A549 (cell line): ENCODE data around the gene UGT3A2.

Source experiments
- CBX8 ChIP-seq: fragments of 200-600 bp; sonication (generic); IDR thresholded peaks from 2 replicates; pipeline ENCODE4 v1.6.1; 2016
- CEBPB ChIP-seq, 2 experiments: fragments of >200 bp in 1 of 2; sonication (Bioruptor Twin) in 1 of 2; formaldehyde crosslinking in 1 of 2; IDR thresholded peaks; 2 replicates each; pipeline ENCODE4 v1.6.1; 2012 to 2016
- FOSB ChIP-seq: fragments of 250-450 bp; sonication (Bioruptor Pico); IDR thresholded peaks from 2 replicates; pipeline ENCODE4 v1.5.0; 2020; ENCODE audit warnings: mild to moderate bottlenecking, moderate library complexity
- JUN ChIP-seq, 2 experiments: fragments of >200 bp; sonication (Bioruptor Twin); formaldehyde crosslinking; IDR thresholded peaks; 2 replicates in 1 of 2; 3 replicates in 1 of 2; pipeline ENCODE4 v1.6.1; 2016 to 2017
- KDM5A ChIP-seq: fragments of 200-600 bp; sonication (generic); IDR thresholded peaks from 2 replicates; pipeline ENCODE4 v1.6.1; 2016; ENCODE audit warnings: antibody characterized with exemption, mild to moderate bottlenecking
- MYC ChIP-seq: IDR thresholded peaks from 2 replicates; pipeline ENCODE4 v1.6.1; 2012; ENCODE audit warnings: mild to moderate bottlenecking, inconsistent platforms, low read length, improper control_type of control experiment, borderline replicate concordance
- NR3C1 ChIP-seq: fragments of >200 bp; sonication (Bioruptor Twin); formaldehyde crosslinking; IDR thresholded peaks from 3 replicates; pipeline ENCODE4 v1.6.1; 2017
- POLR2A ChIP-seq: IDR thresholded peaks from 2 replicates; pipeline ENCODE4 v1.6.1; 2012; ENCODE audit warnings: mild to moderate bottlenecking, low read length
- TP53 ChIP-seq: fragments of 250-450 bp; sonication (Bioruptor Pico); IDR thresholded peaks from 2 replicates; pipeline ENCODE4 v1.5.0; 2021; ENCODE audit warnings: mild to moderate bottlenecking, moderate library complexity
- ZFP36 ChIP-seq: fragments of 450-650 bp; IDR thresholded peaks from 2 replicates; pipeline ENCODE4 v1.6.1; 2014; ENCODE audit warnings: borderline replicate concordance; ENCODE audit not compliant: partially characterized antibody
- TF ChIP-seq, protein P1 (sequence below): fragments of >200 bp; sonication (Bioruptor Twin); formaldehyde crosslinking; IDR thresholded peaks from 3 replicates; pipeline ENCODE4 v1.5.1; 2016
- TF ChIP-seq, protein P2 (sequence below): IDR thresholded peaks from 2 replicates; pipeline ENCODE4 v1.6.1; 2012

DNA sequence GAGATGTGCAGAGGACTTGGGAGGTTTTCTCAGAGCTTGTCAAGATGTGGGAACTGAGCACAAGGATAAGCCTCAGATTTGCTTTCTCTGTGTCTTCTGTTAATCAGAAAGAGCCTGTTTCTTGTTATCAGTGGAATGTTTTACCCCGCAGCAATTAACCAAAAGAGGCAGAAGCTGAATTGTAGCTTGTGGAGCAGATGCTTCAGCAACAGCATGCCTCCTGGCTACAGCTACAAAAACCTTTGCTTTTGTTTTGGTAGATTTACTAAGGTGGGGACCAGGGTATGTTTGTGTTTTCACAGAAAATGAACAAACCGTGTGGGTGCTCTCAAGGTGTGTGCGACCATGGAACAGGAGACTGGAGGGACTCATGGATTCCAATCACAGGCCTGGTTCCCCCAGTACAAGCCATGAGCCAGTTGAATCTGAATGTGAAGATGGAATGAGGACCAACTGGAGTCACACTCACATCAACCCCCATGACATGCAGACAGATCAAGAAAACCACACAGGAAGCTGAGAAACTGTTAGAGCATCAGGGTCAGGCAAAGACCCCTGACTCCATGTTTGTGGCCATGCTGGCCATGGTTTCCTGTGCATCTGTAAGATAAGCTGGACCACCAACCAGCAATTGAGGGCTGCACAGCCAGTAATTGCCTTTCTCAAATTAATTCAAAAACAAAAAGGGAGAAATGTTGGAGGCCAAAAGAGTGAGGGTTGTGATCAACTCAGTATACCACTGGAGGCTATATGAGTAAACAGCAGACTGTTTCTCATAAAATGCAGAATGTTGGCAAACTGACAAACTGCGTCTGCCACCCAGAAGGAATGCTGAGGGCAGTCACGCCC is 6.9 kb downstream of the UGT3A2 start:
- TF ChIP-seq, protein P1, sequence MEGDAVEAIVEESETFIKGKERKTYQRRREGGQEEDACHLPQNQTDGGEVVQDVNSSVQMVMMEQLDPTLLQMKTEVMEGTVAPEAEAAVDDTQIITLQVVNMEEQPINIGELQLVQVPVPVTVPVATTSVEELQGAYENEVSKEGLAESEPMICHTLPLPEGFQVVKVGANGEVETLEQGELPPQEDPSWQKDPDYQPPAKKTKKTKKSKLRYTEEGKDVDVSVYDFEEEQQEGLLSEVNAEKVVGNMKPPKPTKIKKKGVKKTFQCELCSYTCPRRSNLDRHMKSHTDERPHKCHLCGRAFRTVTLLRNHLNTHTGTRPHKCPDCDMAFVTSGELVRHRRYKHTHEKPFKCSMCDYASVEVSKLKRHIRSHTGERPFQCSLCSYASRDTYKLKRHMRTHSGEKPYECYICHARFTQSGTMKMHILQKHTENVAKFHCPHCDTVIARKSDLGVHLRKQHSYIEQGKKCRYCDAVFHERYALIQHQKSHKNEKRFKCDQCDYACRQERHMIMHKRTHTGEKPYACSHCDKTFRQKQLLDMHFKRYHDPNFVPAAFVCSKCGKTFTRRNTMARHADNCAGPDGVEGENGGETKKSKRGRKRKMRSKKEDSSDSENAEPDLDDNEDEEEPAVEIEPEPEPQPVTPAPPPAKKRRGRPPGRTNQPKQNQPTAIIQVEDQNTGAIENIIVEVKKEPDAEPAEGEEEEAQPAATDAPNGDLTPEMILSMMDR, result no peak
- TF ChIP-seq, protein P2, sequence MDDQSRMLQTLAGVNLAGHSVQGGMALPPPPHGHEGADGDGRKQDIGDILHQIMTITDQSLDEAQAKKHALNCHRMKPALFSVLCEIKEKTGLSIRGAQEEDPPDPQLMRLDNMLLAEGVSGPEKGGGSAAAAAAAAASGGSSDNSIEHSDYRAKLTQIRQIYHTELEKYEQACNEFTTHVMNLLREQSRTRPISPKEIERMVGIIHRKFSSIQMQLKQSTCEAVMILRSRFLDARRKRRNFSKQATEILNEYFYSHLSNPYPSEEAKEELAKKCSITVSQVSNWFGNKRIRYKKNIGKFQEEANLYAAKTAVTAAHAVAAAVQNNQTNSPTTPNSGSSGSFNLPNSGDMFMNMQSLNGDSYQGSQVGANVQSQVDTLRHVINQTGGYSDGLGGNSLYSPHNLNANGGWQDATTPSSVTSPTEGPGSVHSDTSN, result no peak
- no peak for TF ChIP-seq CEBPB (IDR thresholded peaks at IDR 0.05)
- TF ChIP-seq JUN (IDR thresholded peaks at IDR 0.05), result no peak
- no peak for TF ChIP-seq FOSB (CRISPR knock-in tag)
- TF ChIP-seq CBX8, result no peak
- TF ChIP-seq POLR2A, result no peak
- TF ChIP-seq NR3C1, result no peak
- TF ChIP-seq KDM5A, result no peak
- no peak for TF ChIP-seq ZFP36
- no peak for TF ChIP-seq MYC
- TF ChIP-seq TP53 (CRISPR knock-in tag), result no peak
